Breast epithelium (tissue), 4 donors: ENCODE measurements around the gene PBX4. TPM values are rescaled to one million over a fixed set of nuclear protein-coding genes. Genes with fewer than 3 reads are reported as not detected.

ENCODE experiments used
- DNase-seq, 2 donors: peaks; one replicate each; pipeline ENCODE4 v3.0.0-alpha.2; 2019; ENCODE audit warnings: low spot score in 2 of 2
- H3K27ac ChIP-seq, 2 donors: fragments of 200-600 bp; sonication (generic) in 1 of 2; one replicate each; pipeline ENCODE4 v1.5.1; 2016 to 2019; ENCODE audit warnings: mild to moderate bottlenecking in 1 of 2
- H3K27me3 ChIP-seq, 2 donors: fragments of 200-600 bp; sonication (generic) in 1 of 2; one replicate each; pipeline versions ENCODE4 v1.5.1 to v1.6.0; 2017 to 2019; ENCODE audit warnings: control low read depth in 1 of 2, mild to moderate bottlenecking in 1 of 2
- H3K36me3 ChIP-seq: fragments of 200-600 bp; one replicate; pipeline ENCODE4 v1.5.1; 2019
- H3K4me1 ChIP-seq, 2 donors: fragments of 200-600 bp; sonication (generic); one replicate each; pipeline ENCODE4 v1.5.1; 2016 to 2019; ENCODE audit warnings: control low read depth in 1 of 2
- H3K4me3 ChIP-seq, 3 donors: fragments of 200-600 bp; sonication (generic); 1 replicate in 2 of 3; 2 replicates in 1 of 3; pipeline ENCODE4 v1.5.1; 2016 to 2019; ENCODE audit warnings: mild to moderate bottlenecking in 3 of 3, moderate library complexity in 2 of 3
- H3K9me3 ChIP-seq, 2 donors: fragments of 200-600 bp; sonication (generic) in 1 of 2; one replicate each; pipeline ENCODE4 v1.5.1; 2016 to 2019; ENCODE audit warnings: control low read depth in 1 of 2
- CTCF ChIP-seq, 3 donors: fragments of 450-650 bp; IDR thresholded peaks; one replicate each; pipeline ENCODE4 v1.5.1; 2016 to 2017; ENCODE audit warnings: antibody characterized with exemption in 3 of 3, mild to moderate bottlenecking in 3 of 3, moderate library complexity in 3 of 3
- POLR2A ChIP-seq: fragments of 450-650 bp; IDR thresholded peaks from one replicate; pipeline ENCODE4 v1.6.1; 2016; ENCODE audit warnings: antibody characterized with exemption, mild to moderate bottlenecking, moderate library complexity
- POLR2AphosphoS5 ChIP-seq, 3 donors: sonication (generic); formaldehyde crosslinking; IDR thresholded peaks; one replicate each; pipeline ENCODE4 v1.6.1; 2017; ENCODE audit warnings: antibody characterized with exemption in 3 of 3
- intact Hi-C: fragments of 100-400 bp; cut with DNase I; formaldehyde crosslinking; loops from one replicate; pipeline ENCODE4 v1.15.1; 2023; ENCODE audit warnings: low total_unique reads
- total RNA-seq, 3 donors: library from RNA; depleted of rRNA; stranded (reverse); fragments of >200 nt; gene quantifications; one replicate each; pipeline ENCODE4 v1.1.0, GENCODE V29; 2016

The PBX4 gene
- total RNA-seq, 3 donors from 2014 or later: 3.4 to 5.9 (median 5.6) TPM

GRCh38 chr19:19568802-19569756, 49.4 kb downstream of the PBX4 start:
- no peak overlapping the region for H3K27ac ChIP-seq
- H3K27me3 ChIP-seq: no peaks in the 10 kb centered on the region
- H3K36me3 ChIP-seq: no peaks in the 10 kb centered on the region
- intact Hi-C loops: loop anchor here (2.0 kb wide), 1 partner anchor 52 kb away; no protein-coding TSS in a partner anchor
- TF ChIP-seq POLR2AphosphoS5 (IDR thresholded peaks at IDR 0.05): no peak
- TF ChIP-seq POLR2A: no peak
- TF ChIP-seq CTCF (IDR thresholded peaks at IDR 0.05): no peak
- H3K9me3 ChIP-seq: no peaks in the 10 kb centered on the region
- no peaks in the 10 kb centered on the region for H3K4me1 ChIP-seq
- no peak overlapping the region for H3K4me3 ChIP-seq
- DNase-seq: no peak

- Histone ChIP-seq H3K36me3 (no peaks in the 10 kb centered on the region), H3K4me3 (no peak overlapping the region), H3K27me3 (no peaks in the 10 kb centered on the region), H3K9me3 (no peaks in the 10 kb centered on the region), H3K27ac (no peak overlapping the region), H3K4me1 (no peaks in the 10 kb centered on the region)
- no peak for TF ChIP-seq CTCF (IDR thresholded peaks at IDR 0.05)
- TF ChIP-seq POLR2A: no peak
- no peak for TF ChIP-seq POLR2AphosphoS5 (IDR thresholded peaks at IDR 0.05)
- DNase-seq: no peak
- intact Hi-C loops: no loop called here
Observed at GRCh38 chr19:19567391-19567790, 51.1 kb downstream of the PBX4 start.

- H3K36me3 ChIP-seq: no peaks in the 10 kb centered on the region
- intact Hi-C loops: no loop called here
- TF ChIP-seq POLR2AphosphoS5 (IDR thresholded peaks at IDR 0.05) (no peak), POLR2A (no peak), CTCF (IDR thresholded peaks at IDR 0.05) (no peak)
Observed at GRCh38 chr19:19566306-19566705, 52.2 kb downstream of the PBX4 start.

GRCh38 chr19:19563348-19563848, 55.1 kb downstream of the PBX4 start:
- intact Hi-C loops: no loop called here
- TF ChIP-seq CTCF (IDR thresholded peaks at IDR 0.05) (no peak), POLR2AphosphoS5 (IDR thresholded peaks at IDR 0.05) (no peak), POLR2A (no peak)
- H3K27me3 ChIP-seq: no peaks in the 10 kb centered on the region

More at GRCh38 chr19:19566306-19566705, 52.2 kb downstream of the PBX4 start:
- no peak for DNase-seq
- Histone ChIP-seq H3K4me3 (no peak overlapping the region), H3K27ac (no peak overlapping the region), H3K9me3 (no peaks in the 10 kb centered on the region), H3K4me1 (no peaks in the 10 kb centered on the region), H3K27me3 (no peaks in the 10 kb centered on the region)

More at GRCh38 chr19:19563348-19563848, 55.1 kb downstream of the PBX4 start:
- no peak for DNase-seq
- Histone ChIP-seq H3K4me3 (no peak overlapping the region), H3K9me3 (no peaks in the 10 kb centered on the region), H3K27ac (no peak overlapping the region), H3K36me3 (no peaks in the 10 kb centered on the region), H3K4me1 (no peaks in the 10 kb centered on the region)
